ENCODE measurements around the gene DAAM1.

DAAM1 gene

DNA sequence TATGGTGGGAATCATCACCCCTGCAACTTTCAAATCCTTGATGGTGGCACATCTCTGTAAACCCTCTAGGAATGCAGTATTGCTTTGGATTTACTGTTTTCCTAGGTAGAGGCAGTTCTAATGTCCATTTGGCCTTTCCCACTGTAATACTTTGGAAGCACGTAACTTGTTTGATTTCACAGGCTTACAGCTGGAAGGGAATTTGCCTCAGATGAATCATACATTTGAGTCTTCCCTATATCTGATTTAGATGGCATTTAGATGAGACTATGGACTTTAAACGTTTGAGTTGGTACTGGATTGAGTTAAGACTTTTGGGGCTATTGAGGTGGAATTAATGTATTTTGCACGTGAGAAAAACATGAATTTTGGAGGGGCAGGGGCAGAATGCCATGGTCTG, 35.9 kb downstream of the DAAM1 start:
- DNase-seq: no peak

DNA sequence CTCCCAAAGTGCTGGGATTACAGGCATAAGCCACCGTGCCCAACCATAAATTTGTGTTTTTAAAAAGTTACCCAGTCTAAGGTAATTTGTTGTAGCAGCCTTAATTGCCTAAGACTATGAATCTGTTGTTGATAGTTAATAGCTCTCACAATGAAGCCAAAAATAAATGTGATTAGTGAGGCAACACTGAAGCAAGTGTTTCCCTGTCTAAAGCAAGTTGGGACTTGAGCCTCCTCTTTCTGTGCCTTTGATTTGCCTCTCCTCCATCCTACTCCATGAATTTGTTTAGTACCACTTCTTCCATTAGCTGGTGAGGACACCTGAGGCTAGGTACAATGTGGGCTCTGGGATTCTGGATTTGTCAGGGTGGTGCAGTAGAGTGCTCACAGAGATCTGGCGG, 36.8 kb downstream of the DAAM1 start:
- no peak for DNase-seq

DNA sequence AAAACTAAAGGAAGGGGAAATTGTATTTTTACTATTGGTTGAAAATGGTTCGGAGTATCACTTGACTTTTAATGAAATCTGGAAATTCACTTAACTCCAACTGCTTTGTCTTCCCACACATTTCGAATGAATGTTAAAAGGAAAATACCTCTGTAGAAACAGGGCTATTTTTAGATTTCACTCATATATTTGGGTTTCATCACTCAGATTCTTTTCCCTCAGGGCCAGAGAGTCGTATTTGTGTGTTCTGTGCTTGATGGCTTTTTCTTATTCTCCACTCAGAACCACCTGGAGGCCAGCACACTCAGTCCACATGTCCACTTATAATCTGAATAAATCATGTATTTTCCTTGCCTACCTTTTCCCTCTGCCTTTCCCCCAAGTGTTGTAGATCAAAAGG, 40.0 kb downstream of the DAAM1 start:
- no peak for DNase-seq

DNA sequence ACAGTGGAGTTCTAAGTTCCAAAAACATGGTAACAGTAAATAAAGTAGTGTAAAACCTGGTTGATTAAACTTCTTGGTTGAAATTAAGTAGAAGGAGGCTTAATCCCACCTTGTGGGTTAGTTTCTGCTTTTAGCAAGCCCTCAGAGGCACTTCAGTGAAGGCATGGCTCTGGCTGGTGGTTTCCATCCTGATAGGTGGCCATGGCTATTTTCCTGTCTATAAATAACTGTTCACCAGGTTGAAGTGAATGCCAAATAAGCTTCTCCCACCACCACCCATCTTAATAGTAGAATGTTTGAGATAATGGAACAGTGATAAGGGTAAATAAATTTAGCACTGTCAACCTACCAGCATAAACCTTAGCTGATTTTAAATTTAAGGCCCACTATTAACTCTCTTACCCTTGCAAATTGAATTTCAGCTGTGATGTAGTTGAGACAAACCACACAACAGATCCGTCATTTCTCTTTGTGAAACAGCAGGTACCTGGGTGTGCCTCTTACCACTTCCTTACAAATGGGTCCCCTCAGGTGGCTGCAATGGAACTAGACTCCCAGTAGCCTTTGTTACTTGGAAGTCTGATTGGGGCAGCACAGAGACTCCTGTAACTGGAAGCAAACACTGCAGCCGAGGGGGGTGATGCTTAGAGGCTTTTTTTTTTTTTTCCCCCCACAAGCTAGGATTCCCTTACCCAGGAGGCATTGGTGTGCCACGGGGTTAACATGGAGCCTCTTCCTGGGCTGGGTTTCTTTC, 41.4 kb downstream of the DAAM1 start:
- DNase-seq: no peak

DNA sequence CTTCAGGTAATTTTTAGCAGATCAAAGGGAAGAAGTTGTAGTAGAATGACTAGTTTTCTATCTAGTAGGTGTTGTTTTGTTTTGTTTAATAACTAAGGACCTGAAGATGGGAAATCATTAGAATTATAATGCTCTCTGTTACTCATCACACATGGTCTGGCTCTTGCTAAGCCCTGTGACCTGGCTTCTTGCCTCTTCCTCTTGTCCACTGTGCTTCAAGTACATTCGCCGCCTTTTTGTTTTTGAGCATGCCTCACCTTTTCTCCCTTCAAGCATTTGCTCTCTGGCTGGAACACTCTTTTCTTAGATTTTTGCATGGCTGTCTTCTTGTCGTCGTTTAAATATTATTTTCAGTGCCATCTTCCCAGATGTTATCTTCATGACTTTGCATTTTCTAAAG, 47.7 kb downstream of the DAAM1 start:
- no peak for DNase-seq

DNA sequence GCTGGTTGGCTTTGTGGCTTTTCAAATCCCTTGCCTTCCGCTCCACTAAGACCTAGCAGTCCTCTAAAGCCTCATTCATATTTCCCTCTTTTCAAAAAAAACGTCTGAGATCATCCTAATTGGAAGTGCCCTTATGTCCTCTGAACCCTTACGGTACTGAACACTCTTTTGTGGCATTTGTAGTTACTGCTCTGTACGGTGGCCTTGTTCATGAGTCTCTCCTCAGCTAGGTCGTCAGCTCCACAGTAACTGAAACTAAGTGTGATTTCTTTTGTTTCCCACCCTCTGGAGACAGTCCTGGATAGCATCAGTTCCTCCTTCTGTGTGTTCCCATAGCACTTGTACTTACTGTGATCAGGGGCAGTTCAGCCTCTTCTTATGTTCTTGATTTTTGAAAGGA, 49.7 kb downstream of the DAAM1 start:
- DNase-seq: no peak

DNA sequence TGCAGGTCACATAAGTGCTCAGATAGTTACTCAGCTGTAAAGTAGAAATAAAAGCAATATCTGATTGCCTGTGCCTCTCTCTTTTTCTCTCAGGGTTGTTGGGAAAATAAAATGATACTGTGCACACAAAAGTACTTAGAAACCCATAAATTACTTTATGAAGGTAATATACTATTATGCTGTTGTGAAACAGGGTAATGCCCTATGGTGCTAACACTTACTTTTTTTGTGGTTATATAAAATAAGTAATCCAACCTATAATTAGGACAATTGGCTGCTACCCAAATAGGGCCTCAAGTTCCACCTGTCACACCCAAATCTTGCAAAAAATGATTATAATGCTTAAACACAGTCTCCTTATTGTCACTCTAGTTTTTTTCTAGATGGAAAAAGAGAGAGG, 50.6 kb downstream of the DAAM1 start:
- DNase-seq: no peak

DNA sequence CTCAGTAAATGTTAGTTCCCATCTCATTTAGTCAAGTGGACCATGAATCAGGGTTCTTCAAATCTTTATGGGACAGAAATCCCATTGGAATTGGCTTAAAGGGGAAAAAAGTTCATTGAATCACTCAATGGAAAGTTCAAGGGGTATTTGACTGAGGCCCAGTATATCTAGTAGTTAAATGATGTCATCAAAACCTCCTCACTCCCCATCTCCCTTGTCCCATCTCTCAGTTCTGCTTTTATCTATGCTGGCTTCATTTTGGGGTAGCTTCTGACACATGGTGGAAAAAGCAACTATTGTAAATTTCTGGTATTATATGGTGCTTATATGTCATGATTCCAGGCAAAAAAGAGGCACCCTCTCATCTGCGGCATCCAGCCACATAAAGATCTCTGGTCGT, 51.9 kb downstream of the DAAM1 start:
- no peak for DNase-seq

DNA sequence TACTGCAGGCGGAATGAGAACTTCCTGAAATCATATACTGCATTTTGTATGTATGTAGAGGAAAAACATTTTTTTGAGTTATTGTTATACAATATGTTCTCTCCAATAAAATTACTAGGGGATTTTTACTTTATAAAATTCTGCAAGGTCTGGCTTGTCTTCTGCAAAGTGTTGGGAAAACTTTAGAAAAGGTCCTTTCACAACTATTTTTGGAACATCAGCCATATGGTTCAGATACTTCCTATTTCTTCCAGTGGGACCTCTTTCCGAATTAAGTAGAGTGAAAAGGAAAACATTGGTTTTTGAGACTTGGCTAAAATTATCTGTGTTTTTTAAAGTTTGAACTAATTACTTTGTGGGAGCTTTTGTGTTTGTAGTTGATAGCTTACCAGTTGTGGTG, 52.7 kb downstream of the DAAM1 start:
- no peak for DNase-seq

DNA sequence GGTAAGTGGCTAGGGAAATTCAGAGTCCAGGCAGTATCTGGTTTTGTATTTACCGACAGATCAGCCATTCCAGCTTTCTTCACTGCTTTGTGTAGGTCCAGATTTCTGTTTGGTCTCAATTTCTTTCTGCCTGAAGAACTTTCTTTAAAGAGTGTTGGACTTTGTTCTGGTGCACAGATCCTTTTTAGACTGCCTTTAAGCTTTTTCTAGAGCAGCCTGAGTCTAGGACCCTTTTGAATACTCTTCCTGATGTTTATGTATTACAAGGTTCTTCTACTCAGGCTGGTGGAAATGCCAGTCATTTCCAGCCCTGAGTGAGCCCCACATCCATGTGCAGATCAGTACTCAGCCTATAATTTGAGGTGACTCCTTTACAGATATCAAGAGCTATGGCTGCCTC, 54.7 kb downstream of the DAAM1 start:
- no peak for DNase-seq

DNA sequence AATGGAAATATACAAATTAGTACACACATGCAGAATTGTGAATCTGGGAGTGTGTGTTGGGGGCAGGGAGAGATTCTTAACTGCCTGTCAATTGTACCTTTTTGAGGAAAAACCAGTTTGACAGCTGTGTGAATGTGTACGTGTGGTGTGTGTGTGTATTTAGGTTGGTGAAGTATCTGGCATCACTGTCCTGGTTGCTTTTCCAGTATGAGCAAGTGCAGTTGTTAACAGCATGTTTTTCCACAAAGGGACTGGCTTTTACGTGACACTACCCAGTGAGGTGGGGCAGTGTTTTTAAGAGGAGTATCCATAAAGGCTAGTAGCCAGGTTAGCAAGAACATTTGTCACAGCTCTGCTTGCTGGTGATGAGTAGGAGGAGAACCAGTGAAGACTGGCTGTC, 56.1 kb downstream of the DAAM1 start:
- DNase-seq: no peak

DNA sequence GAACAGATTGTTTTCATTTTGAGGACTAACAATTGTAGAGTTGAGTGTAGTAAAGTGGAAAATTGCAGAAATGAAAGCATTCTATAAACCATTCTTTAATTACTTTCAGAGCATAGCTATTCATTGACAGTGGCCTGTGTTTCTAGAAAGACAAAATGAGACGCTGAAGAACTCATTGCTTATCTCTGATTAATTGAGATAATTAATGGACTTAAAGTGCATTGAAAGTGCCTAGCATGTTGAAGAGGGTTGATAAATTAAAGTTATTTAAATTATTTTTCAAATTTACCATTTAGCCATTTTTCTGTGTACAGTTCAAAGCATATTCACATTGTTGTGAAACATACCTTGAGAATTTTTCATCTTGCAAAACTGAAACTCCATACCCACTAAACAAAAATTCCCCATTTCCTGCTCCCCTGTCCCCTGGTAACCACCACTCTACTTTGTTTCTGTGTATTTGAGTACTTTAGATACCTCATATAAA, 57.4 kb downstream of the DAAM1 start:
- DNase-seq: no peak

DNA sequence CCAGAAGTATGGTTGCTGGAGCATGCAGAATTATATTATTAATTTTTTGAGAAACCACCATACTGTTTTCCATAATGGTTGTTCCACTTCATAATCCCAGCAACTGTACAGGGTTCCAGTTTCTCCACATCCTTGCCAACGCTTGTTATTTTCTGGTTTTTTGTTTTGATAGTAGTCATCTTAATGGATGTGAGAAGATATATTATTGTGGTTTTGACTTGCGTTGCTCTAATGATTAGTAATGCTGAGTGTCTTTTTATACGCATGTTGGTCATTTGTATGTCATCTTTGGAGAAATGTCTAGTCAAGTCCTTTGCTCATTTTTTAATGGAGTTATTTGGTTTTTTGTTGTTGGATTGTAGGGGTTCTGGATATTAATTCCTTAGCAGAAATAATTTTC, 58.1 kb downstream of the DAAM1 start:
- DNase-seq: no peak

DNA sequence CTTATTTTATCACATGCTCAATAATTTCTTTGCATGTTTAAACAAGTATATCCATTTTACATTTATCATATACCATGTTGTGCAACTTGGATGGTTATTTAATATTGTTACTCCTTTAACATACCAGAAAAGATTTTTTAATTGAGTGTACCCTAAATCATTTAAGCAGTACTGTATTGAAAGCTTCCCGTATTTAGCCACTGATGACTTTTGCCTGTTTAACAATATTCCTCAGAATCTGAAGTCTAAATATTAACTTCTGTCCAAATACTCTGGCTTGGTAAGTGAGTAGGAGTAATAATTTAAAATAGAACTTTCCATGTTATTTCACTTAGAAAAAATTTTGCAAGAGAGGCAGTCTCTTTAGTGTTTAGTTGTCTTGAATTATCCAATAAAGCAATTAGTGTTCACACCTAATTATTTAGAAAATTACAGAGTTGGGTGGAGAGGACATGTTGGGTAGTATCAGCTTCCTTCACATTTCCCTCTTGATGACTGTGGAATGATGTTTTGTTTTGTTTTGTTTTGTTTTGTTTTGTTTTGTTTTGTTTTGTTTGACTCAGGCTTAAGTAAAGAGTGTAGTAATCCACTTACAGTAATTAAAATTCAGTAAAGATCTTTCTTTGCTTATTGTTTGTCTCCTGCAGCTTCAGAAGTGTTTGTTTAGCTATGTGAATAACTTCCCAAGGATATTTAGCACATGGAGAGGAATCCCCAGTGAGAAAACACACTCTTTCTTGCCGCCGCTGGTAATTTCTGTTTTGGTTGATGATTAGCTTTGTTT, 59.5 kb downstream of the DAAM1 start:
- no peak for DNase-seq

DNA sequence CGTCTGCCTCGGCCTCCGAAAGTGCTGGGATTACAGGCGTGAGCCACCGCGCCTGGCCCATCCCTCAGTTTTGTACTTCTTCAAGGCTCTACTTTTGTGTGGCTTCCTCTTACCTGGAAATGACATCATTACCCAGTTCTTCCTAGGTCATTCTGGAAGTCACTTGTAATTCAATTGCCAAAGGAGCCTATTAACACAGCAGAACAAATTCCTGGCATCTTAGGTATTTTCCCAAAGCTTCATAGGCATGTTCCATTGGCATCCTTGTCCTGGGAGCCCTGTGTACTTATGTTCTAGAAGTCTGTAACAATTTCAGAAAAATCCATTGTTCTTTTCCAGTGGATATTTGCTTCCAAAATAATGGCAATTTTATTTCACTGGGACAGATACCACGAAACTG, 60.6 kb downstream of the DAAM1 start:
- no peak for DNase-seq

DNA sequence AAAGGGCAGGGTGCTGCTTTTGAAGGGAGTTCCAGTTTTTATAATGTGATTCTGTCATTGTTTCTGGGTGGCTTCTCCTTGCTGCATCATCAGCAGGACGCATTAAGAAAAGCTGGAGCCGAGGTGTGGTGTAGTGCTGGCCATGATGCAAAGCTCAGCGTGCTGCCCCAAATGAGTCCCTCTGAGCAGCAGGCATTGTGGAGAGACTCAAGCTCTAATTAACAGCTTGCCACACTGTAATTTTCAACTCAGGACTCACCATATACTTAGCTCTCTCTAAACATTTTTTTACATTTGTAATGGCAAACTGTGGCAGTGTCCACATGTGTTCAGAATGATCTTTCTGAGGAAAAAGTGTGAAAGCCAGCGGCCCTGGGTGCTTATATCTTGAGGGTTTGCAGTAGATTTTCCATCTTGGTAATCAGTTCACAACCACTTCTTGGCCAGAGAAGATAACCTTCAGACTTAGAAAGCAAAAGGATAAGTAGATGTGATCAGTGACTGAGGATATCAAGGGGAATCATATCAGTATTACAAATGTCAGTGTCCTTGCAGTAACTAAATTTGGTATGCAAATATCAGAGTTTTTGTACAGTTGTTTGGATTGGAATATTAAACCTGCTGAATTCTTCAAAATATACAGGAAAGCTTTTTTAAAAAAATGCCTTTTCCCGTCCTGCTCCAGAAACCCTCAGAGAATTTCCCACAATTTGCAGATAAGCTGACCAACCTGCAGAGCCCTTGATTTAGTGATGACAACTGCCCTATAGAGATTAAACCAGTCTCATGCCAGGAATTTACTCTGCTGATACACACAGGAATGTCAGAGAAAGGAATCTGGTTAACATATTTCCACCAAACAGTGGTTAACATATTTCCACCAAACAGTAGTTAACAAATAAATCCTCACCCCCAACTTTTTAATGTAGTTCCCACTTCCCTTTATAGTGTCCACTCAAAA, 63.6 kb downstream of the DAAM1 start:
- no peak for DNase-seq

DNA sequence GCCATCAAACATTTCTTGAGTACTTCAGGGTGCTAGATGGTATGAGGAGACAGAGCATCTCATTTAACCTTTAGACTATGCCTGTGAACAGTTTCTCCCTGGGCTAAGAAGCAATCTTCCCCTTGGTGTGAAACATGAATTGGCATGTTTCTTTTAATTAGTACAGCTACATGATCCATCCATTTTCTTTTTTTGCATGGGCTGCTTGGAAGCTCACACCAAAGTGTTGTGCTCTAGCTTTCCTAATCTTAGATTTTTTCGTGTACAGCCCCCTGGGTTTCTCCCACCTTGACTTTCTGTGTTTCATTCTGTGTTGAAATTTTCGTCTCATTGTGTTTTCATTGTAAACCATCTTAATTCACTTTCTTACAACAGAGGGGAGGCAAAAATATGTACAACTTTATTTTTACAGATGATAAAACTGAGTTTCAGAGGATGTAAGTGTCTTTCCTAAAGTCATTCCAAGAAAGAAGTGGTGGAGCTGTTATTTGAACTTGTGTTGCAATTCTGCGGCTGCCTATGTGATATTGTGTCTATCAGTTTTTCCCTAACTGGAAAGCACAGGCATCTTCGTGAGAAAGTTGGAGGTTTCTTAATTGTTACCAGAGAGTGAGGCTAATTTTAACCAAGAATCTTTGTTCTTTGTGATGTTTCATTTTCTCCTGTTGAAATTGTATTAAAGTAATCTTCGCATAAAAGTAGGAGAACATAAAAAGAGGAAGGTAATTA, 64.5 kb downstream of the DAAM1 start:
- DNase-seq: no peak

DNA sequence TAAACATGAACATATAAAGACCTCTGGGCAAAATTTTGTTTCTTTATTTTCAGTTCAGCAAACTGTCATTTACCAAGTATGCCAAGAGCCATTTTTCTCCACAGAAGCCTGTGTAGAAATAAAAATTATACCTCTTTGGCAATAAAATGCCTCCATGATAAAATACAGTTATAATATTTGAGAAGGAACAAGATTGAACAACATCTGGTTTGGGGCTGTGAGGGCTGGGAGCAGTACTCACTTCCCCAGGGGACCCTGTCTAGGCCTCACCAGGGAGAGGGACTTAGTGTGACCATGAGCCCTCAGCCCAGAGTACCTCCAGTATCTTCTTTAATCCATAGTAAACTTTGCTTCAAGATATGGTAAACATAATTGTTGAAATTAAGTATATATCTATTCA, 65.1 kb downstream of the DAAM1 start:
- DNase-seq: no peak

DNA sequence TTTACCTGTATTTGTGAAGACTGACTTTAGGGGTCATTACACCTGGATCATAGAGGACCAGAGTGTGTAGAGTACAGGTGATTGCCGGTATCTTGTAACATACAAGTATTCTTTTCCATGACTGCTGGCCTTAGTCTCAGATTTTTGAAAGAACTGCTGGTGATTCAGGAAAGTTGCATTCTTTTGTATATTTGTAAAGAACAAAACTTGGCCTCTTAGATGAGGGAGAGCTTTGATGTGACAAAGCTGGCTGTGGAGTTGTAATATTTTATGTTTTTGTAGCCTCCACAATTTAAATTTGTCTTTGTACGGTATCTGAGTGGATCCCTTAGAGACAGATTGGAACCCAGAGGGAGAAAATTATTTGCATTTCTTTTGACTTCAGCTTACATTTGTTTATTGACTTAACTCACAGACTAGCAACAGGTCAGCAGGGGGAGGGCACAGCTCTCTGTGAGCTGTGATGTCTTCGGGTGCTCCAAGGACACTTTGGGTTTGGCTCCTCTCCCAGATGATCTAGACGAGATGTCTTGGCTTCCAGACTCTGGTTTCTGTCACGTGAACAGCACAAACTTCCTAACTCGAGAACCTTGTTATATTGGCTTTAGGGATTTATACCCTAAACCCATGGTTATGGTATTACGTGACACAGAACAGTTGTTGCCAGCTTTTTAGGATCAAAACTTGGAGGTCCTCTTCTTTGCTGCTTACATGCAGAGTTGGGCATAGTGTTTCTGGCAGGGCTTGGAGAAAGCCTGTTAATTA, 65.9 kb downstream of the DAAM1 start:
- DNase-seq: no peak

DNA sequence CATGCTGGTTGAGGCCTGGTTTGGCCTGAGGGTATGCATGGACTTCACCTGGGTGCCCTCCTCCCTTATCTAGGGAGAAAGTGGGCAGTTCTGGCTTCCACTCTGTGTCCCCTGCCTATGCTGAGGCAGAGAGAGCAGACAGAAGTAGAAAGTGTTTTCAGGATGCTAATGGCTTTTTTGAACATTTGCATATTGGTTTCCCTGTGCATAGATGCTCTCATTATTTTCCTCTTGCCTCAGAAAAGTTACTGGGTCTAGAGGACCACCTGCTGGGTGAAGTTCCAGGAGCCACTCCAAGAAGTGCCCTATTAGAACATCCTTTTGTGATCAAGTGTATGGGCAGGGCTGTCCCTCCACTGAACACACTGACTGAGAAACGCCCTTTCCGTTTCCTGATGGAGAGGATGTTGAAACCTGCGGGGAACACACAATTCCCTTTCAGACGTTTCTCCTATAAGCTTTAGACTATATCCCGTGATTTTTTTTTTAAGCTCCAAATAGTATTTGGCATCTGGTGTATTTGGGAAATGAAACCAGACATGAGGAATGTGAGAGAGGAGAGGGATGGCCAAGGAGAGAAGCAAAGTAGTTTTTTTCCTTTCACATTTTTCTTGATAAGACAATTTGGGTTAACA, 66.6 kb downstream of the DAAM1 start:
- DNase-seq: no peak

DNA sequence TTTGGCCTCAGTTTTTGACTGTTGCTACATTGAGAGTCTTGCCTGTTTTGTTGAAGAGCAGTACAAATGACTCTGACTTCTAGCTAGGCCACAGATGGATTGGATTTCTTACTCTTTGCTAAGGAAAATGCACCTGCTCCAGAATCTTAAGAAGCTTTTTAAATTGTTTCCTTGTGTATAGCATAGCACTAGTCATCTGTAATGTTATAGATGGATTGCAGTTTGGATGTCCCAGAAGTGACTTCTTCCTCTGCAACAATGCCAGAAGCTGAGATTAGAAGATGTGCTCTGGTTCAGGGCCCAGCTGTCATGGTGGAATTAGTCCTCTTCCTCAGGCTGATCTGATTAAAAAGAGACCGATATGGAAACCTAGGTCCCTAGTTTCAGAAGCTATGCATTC, 67.9 kb downstream of the DAAM1 start:
- no peak for DNase-seq
